Activated CD4-positive, alpha-beta T cell treated with anti-CD3 and anti-CD28 coated beads for 1 hour (primary cell): ENCODE measurements around the gene ARHGAP1.

ENCODE experiments used
- DNase-seq: peaks from one replicate; pipeline ENCODE4 v3.0.0-alpha.2; 2020

Gene ARHGAP1

GRCh38 chr11:46635557-46636139 lies 64.8 kb downstream of the ARHGAP1 start:
- no peak for DNase-seq

- DNase-seq = no peak
Measured at GRCh38 chr11:46633291-46634217, 66.9 kb downstream of the ARHGAP1 start.

GRCh38 chr11:46632502-46632901 lies 67.9 kb downstream of the ARHGAP1 start:
- no peak for DNase-seq

GRCh38 chr11:46631676-46632075 lies 68.7 kb downstream of the ARHGAP1 start:
- no peak for DNase-seq

- no peak for DNase-seq
Measured at GRCh38 chr11:46630237-46630636, 70.2 kb downstream of the ARHGAP1 start.

GRCh38 chr11:46628961-46629360 lies 71.5 kb downstream of the ARHGAP1 start:
- DNase-seq = no peak
